GM12891 (cell line): ENCODE results near the gene CITED4.
"Not testable (repeated sequence)": the region's sequence is repeated elsewhere in the genome, so short reads cannot be mapped to it uniquely, and the experiment has no call there.

Source experiments
- DNase-seq: peaks from one replicate; pipeline ENCODE4 v3.0.0; 2011; ENCODE audit warnings: low spot score; ENCODE audit not compliant: insufficient read length
- FAIRE-seq: peaks from 2 replicates; lab custom pipeline; 2011; peaks lifted over from hg19 to GRCh38; lab: Jason Lieb, UNC
- PAX5 ChIP-seq: IDR thresholded peaks from 2 replicates; pipeline ENCODE4 v1.6.1; 2011; ENCODE audit warnings: low read length, moderate library complexity, mild to moderate bottlenecking; ENCODE audit not compliant: insufficient read depth, severe bottlenecking
- POLR2A ChIP-seq: IDR thresholded peaks from 2 replicates; pipeline ENCODE4 v1.6.1; 2011; ENCODE audit warnings: low read depth, low read length, control low read depth
- POLR2AphosphoS5 ChIP-seq: IDR thresholded peaks from 2 replicates; pipeline ENCODE4 v1.6.1; 2011; ENCODE audit warnings: low read depth, low read length, control low read depth
- POU2F2 ChIP-seq: IDR thresholded peaks from 2 replicates; pipeline ENCODE4 v1.6.1; 2011; ENCODE audit warnings: low read depth, mild to moderate bottlenecking, control low read depth, low read length, moderate library complexity
- SPI1 ChIP-seq: IDR thresholded peaks from 2 replicates; pipeline ENCODE4 v1.6.1; 2011; ENCODE audit warnings: low read depth, low read length, control low read depth
- TAF1 ChIP-seq: IDR thresholded peaks from 2 replicates; pipeline ENCODE4 v1.6.1; 2011; ENCODE audit warnings: low read depth, low read length, control low read depth

Gene CITED4

DNA sequence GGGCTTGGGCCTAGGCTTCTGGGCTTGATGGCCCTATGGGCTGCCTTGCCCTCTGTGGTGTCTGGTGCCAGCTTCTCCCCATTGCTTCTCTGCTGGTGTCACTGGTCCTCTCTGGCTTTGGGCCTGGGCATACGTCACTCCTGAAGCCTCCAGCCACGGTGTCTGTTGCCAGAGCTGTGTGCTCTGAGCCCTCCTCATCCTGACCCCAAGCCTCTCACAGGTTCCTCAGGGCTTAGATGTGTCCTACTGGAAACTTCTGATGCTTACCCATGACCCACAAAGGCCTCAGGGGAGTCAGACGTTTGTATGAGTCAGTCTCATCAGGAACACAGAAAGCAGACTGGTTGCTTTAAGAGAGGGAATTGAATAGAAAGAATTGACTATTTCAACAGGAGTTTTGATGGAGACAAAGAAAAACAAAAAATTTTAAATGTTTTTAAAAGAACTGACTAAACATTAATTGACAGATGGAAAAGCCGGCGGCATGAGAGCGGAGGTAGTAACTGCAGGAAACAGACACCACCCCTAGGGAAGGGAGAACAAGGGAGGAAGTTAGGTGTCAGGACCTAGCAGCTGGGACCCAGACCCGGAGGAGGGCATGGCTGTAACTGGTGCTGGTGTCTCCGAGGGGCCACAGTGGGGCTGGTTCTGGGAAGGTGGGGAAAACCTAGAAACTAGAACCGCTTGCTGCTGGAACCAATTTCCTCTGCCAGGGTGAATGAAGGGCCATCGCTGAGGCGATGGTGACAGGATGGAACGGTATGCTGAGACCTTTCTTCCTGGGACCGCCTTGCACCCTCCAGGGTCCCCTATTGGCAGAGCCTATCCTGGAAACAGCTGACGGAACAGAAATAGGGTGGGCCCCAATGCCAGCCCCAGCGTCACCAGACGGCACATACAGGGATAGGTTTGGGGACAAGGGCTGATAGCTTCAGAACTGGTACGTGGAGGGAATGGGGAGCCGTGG lies 40.0 kb upstream of the CITED4 start:
- no peak for TF ChIP-seq PAX5
- no peak for TF ChIP-seq SPI1
- no peak for TF ChIP-seq TAF1
- no peak for TF ChIP-seq POLR2A
- no peak for DNase-seq
- no peak for FAIRE-seq

DNA sequence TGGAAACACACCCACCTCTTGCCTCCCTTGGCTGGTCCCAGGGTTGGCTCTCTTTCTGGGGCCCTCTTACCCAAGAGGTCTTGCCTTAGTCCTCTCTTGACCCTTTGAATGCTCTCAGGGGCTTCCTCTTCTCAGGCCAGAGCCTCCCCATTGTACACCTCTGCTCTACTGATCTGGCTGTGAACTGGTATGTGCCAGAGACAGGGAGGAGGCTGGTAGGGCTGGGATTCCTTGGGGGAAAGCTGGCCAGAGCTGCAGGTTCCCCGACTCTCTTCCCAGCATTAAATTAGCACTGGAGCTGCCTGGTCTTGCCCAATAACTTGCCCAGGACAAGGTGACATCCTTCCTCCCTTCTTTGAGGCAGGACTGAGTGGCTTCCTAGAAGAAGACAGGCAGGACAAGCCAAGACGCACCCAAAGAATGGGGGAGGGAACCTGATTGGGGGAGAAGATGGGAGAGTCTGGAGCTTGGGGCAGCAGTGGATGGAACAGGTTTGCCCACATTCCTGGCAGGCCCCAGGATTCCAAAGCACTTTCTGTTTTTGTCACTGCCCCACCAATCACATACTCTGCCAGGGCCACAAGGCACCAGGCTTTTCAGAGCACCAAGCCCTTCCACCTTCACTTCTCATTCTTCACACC lies 37.2 kb upstream of the CITED4 start:
- no peak for TF ChIP-seq SPI1
- no peak for DNase-seq
- FAIRE-seq, result no peak

DNA sequence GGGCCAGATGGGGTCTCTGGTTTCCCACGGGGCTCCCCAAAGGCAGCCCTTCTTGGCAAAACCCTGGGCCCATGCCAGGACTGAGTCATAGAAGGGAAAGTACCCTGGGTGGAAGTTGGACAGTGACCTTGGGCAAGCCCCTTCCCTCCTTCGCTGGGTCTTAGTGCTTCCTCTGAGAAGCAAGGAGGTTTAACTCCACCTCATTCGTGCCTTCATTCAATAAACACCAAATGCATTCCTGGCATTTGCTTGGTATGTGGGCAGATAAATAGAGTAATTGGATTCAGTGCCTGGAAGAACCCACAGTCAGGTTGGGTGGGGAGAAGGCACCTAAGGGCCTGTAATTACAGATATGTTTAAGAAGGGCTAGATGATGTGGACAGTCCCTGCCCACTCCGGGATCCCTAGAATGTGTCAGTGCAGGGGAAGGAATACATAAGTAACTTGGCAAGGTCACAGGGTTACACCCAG lies 36.3 kb upstream of the CITED4 start:
- no peak for DNase-seq
- no peak for TF ChIP-seq POU2F2
- no peak for TF ChIP-seq TAF1
- no peak for TF ChIP-seq SPI1
- TF ChIP-seq POLR2AphosphoS5, result no peak
- no peak for TF ChIP-seq POLR2A
- TF ChIP-seq PAX5, result no peak
- FAIRE-seq, result no peak

DNA sequence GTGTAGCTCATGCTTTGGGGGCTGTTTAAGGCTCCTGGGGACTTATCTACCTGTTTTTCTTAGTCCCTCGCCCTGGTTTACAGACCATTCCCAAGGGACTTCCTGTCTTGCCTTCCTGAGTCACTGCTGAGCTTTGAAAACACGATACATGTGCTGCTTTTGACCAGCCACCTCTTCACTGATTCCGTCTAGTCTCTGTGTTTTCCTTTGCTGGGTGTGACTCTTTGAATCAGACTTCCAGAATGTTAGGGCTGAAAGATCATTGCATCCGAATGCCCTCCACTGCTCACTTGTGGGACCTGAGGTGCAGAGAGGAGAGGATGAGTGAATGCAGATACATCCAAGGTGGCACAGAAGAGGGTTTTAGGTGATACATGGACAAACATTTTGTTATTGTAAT lies 35.4 kb upstream of the CITED4 start:
- no peak for TF ChIP-seq POLR2AphosphoS5
- no peak for TF ChIP-seq PAX5
- no peak for TF ChIP-seq SPI1
- TF ChIP-seq POU2F2, result no peak
- TF ChIP-seq POLR2A, result no peak
- TF ChIP-seq TAF1, result no peak
- no peak for DNase-seq
- no peak for FAIRE-seq

DNA sequence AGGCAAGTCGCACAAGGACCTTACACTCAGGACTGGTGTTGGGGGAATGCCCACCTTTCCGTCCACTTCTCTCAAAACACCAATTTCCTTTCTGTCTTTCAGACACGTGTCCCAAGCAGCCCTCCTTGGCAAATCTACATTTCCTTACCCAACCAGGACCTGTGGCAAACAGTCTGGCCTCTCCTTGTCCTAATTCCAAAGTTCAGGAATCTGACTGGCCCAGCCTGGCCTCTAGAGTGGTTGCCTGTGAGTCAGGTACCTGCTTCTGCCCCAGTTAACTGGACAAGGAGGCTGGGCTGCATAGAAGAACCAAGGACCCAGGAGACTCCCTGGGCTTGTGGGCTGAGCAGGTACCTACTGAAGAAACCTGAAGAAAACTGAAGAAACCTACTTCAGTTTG lies 34.3 kb upstream of the CITED4 start:
- no peak for TF ChIP-seq POU2F2
- no peak for TF ChIP-seq PAX5
- TF ChIP-seq TAF1, result no peak
- TF ChIP-seq SPI1, result no peak
- no peak for TF ChIP-seq POLR2A
- TF ChIP-seq POLR2AphosphoS5, result no peak
- FAIRE-seq, result no peak
- DNase-seq, result no peak

DNA sequence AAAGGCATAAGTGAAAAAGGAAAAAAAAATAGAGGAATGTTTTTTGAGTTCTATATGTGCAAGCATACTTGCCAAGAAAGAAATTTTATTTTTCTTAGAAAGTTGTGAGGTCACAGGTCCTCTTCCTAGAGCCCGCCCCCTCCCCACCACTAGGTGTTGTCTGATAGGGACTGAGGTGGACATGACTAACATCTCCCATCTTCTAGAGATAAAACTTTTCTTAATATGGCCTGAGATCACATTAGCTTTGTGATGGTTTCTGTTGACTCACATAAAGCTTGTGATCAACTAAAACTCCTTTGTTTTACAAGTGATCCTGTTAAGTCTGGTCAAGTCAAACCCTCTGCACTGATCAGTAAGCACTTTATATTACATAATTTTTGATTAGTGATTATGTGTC lies 33.4 kb upstream of the CITED4 start:
- DNase-seq (no peak), FAIRE-seq (no peak)
- TF ChIP-seq POLR2A, result no peak
- TF ChIP-seq TAF1, result no peak
- TF ChIP-seq SPI1, result no peak
- no peak for TF ChIP-seq PAX5
- no peak for TF ChIP-seq POU2F2
- TF ChIP-seq POLR2AphosphoS5, result no peak

DNA sequence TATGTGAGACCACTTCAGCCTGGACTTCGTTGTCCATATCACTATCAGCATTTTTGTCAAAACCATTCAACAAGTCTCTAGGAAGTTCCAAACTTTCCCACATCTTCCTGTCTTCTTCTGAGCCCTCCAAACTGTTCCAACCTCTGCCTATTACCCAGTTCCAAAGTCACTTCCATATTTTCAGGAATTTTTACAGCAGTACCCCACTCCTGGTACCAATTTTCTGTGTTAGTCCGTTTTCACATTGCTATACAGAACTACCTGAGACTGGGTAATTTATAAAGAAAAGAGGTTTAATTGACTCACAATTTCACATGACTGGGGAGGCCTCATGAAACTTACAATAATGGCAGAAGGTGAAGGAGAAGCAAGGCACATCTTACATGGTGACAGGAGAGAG lies 32.7 kb upstream of the CITED4 start:
- DNase-seq, FAIRE-seq: not testable (repeated sequence)

DNA sequence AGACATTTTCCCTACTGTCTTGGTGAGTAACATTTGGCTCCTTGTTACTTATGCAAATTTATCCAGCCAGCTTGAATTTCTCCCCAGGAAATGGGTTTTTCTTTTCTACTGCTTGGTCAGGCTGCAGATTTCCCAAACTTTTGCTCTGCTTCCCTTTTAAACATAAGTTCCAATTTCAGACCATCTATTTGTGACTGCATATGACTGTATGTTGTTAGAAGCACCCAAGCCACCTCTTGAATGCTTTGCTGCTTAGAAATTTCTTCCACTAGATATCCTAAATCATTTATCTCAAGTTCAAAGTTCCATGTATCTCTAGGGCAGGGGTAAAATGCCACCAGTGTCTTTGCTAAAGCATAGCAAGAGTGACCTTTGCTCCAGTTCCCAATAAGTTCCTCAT lies 32.3 kb upstream of the CITED4 start:
- TF ChIP-seq POLR2A (no peak), TAF1 (no peak), SPI1 (no peak), POU2F2 (no peak), POLR2AphosphoS5 (no peak), PAX5 (no peak)
- no peak for FAIRE-seq
- DNase-seq, result no peak

DNA sequence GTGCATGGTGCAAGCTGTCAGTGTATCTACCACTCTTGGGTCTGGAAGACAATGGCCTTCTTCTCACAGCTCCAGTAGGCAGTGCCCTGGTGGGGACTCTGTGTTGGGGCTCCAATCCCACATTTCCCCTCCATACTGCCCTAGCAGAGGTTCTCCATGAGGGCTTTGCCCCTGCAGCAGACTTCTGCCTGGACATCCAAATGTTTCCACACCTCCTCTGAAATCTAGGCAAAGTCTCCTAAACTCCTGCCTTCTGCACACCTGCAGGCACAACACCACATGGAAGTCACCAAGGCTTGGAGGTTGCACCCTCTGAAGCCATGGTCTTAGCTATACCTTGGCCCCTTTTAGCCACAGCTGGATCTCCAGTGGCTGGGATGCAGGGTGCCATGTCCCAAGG lies 31.8 kb upstream of the CITED4 start:
- TF ChIP-seq PAX5 (no peak), POLR2AphosphoS5 (no peak), POLR2A (no peak), TAF1 (no peak), POU2F2 (no peak), SPI1 (no peak)
- DNase-seq (no peak), FAIRE-seq (no peak)

DNA sequence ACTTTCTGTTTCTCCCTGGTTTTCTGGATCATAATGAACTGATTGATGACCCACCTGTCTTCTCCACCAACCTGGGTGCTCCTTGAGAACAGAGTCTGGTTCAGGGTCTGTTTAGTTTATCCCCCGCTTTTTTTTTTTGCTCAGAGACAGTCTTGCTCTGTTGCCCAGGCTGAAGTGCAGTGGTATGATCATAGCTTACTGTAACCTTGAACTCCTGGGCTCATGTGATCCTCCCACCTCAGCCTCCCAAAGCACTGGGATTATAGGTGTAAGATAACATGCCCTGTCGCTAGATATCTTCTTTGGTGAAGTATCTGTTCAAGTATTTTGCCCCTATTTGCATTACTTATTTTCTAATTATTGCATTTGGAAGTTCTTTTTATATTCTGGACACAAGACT lies 30.2 kb upstream of the CITED4 start:
- TF ChIP-seq POLR2A (no peak), TAF1 (no peak), POLR2AphosphoS5 (no peak), SPI1 (no peak), POU2F2 (no peak), PAX5 (no peak)
- DNase-seq, result no peak
- FAIRE-seq, result no peak
